GM21423 (cell line): ENCODE data around the gene TGFBR1.

Experiments
- ATAC-seq: cut with Tn5 transposase; IDR thresholded peaks from one replicate; pipeline ENCODE4 v1.9.1; 2021; ENCODE audit warnings: mild to moderate bottlenecking, moderate library complexity; ENCODE audit not compliant: unreplicated experiment

Gene TGFBR1

GRCh38 chr9:99166149-99166548 lies 61.2 kb downstream of the TGFBR1 start:
- ATAC-seq = no peak

GRCh38 chr9:99167119-99167518 lies 62.2 kb downstream of the TGFBR1 start:
- no peak for ATAC-seq

DNA sequence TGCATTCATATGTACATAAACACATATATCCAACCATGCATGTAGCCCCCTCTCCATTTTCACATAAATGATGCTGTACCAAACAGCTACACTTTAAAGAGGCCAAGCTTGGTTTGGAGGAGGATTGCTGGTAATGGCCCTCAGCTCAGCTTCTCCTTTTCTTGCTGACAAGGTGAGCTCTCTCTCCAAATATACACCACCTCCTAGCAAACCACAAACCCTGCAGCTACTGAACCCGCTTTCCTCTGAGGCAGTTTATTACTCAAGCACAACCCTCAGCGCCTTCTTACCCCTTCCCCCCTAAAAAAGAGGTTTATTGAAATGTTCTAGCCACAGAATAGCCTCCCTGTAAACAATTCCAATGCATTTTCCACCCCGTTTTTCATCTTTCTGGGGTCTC lies 62.8 kb downstream of the TGFBR1 start:
- no peak for ATAC-seq

GRCh38 chr9:99169086-99169485 lies 64.2 kb downstream of the TGFBR1 start:
- no peak for ATAC-seq

GRCh38 chr9:99169982-99170761 lies 65.3 kb downstream of the TGFBR1 start:
- no peak for ATAC-seq

DNA sequence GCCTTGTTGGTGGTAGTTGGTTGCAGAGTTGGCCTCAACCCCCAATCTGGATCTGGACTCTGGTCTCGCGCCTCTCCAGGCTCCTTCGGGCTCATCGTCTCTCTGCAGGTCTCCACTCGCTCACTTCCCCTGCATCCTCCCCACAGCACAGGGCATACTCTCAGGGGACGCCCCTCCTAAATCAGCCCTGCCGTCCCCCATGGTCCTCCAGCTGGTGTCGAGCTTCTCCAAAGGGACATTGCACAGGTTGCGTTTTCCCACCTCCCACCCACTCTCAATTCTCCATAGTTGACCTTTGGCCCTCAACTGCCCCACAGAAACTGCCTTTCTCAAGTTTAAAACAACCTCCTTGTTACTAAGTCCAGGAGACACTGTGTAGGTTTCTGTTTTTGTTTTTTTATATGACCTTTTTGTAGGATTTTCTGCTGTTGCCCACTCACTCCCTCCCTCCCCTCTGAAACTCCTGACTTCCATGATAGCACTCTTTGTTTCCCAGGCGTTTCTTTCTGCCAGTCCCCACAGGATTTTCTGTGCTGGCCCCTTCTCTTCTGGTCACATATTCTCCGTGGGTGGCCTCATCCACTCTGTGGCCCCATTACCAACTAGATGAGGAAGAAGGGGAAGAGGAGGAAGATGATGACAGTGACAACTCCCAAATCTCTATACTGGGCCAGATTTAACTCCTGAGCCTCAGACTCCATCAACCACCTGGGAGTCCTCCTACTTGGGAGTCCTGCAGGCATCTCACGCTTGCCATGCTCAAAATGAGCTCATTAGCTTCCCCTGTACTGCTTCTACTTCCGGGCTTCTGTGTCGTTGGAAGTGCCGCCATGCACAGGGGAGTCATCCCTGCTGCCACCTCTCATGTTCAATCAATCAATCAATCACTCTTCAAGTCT lies 66.6 kb downstream of the TGFBR1 start:
- no peak for ATAC-seq

- ATAC-seq = no peak
Observed at GRCh38 chr9:99172124-99173091, 67.5 kb downstream of the TGFBR1 start.

- no peak for ATAC-seq
Observed at GRCh38 chr9:99173570-99174504, 68.9 kb downstream of the TGFBR1 start.

DNA sequence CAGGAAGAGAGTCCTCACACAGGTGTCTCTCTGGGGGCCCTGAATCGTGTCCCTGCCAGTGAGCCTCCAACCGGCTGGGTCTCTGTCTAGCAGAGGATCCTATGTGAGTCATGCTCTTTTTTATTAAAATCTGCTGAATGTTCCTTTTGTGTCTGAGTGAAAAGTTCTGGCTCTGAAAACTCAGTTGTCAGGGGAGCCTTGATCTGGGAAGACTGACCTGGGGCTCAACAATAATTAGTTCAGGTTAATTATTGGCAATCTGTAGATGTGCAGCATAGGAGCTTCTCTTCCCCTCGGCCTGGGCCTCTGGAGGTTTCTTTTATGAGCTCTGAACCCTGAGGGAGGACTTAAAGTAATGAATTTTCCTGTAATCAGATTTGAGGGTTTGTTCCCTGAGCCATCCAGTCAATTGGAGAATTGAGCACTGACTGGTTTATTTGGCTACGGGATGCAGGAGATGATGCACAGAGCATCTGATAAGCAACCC lies 71.7 kb downstream of the TGFBR1 start:
- ATAC-seq = no peak

DNA sequence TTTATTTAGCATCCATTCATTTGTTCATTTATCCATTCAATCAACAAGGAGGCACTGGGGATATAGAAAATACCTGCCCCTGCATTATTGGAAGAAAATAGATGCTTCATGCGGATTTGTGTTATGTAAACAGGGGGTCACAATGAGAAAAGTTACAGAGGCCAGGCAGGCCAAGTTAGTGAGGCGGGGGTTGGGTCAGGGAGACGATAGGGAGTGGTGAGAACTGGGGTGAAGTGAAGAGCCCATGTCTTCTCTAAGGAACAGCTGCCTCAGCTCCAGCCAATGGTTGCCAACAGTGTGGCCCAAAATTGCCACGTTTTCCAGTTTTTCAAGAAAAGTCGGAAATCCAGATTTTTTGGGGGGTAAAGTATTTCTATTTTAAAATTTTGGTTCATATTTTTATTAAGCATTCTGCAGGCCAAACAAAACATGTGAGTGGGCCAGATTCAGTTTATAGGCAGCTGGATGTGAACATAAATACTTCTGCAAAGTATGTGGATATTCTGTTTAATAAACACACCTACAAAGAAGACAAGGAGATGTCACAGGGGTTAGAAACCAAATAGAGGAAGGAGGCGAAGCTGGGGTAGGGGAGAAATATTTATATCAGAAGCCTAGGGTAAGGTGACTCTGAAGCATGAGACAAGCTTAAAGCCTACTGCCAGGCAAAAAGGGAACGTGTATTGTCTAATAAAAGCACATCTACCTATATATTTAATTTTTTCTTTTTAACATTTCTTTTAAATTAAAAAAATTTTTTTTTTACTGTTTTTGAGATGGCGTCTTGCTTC lies 72.9 kb downstream of the TGFBR1 start:
- ATAC-seq = no peak

GRCh38 chr9:99178912-99179872 lies 74.3 kb downstream of the TGFBR1 start:
- no peak for ATAC-seq

GRCh38 chr9:99180199-99180598 lies 75.3 kb downstream of the TGFBR1 start:
- peak; percentile 32 for ATAC-seq

GRCh38 chr9:99180662-99181061 lies 75.7 kb downstream of the TGFBR1 start:
- ATAC-seq = no peak

- ATAC-seq = no peak
Observed at GRCh38 chr9:99181206-99181605, 76.3 kb downstream of the TGFBR1 start.

DNA sequence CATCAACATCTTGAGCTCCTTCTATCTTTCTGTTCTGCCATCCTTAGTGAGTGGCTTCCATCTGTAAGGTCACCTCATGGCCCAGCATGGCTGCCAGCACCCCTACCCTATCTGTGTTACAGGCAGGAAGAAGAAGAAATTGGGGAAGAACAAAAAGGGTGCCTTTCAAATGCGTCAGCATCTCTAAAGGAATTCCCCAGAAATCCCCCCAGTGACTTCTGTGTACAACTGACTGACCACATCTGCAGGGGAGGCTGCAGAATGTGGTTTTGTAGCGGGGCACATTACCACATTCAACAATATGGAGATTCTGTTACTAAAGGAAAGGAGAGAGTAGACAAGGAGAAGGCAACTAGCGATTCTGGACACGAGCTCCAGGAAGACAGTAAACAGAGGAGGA lies 76.7 kb downstream of the TGFBR1 start:
- ATAC-seq = peak; percentile 41

GRCh38 chr9:99182356-99182755 lies 77.4 kb downstream of the TGFBR1 start:
- ATAC-seq = no peak

DNA sequence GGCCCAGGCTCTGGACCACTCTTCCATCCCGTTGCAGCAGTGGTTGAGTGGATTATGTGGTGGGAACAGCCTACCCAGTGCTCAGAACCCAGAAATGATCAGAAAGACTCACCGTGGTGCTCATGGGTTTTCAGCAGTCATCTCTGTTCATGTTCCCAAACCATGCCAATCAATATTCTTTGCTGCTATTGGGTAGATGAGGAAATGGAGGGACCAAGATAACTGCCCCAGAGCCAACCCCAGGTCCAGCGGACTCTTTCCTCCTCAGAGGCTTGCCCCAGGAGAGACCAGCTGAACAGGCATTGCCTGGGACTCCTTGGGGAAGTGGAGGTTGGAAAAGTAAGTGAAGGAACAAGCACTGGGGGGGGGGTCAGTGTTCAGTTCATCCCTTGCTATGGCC lies 78.7 kb downstream of the TGFBR1 start:
- ATAC-seq = no peak

- ATAC-seq = no peak
Observed at GRCh38 chr9:99184110-99184474, 79.2 kb downstream of the TGFBR1 start.
